Activated CD4-positive, alpha-beta T cell treated with anti-CD3 and anti-CD28 coated beads, Interleukin-2, amount 10 ng/mL, durations not matched to agents 24 days and 14 days (primary cell): ENCODE measurements around the gene WWP2. TPM values are rescaled to one million over a fixed set of nuclear protein-coding genes. Genes with fewer than 3 reads are reported as not detected.
"Not testable (repeated sequence)": the region's sequence is repeated elsewhere in the genome, so short reads cannot be mapped to it uniquely, and the experiment has no call there.

Source experiments
- DNase-seq: peaks from one replicate; pipeline ENCODE4 v3.0.0; 2022
- H3K27ac Mint-ChIP-seq: one replicate; pipeline ENCODE4 v1.8.0; 2022; ENCODE audit warnings: mild to moderate bottlenecking, mixed read lengths
- H3K27me3 Mint-ChIP-seq: one replicate; pipeline ENCODE4 v1.8.0; 2022; ENCODE audit warnings: mixed read lengths
- H3K36me3 Mint-ChIP-seq: one replicate; pipeline ENCODE4 v1.8.0; 2022; ENCODE audit warnings: low read depth, mild to moderate bottlenecking, mixed read lengths
- H3K4me1 Mint-ChIP-seq: one replicate; pipeline ENCODE4 v1.8.0; 2021; ENCODE audit warnings: mixed read lengths
- H3K4me3 Mint-ChIP-seq: one replicate; pipeline ENCODE4 v1.8.0; 2022; ENCODE audit warnings: mild to moderate bottlenecking, moderate library complexity, mixed read lengths
- H3K9me3 Mint-ChIP-seq: one replicate; pipeline ENCODE4 v1.8.0; 2021; ENCODE audit warnings: mixed read lengths
- intact Hi-C: fragments of 100-400 bp; cut with micrococcal nuclease; formaldehyde crosslinking; loops from one replicate; pipeline ENCODE4 v1.15.1; 2023
- total RNA-seq: library from RNA; stranded (reverse); gene quantifications from 2 replicates; pipeline ENCODE4 v1.2.3, GENCODE V29; 2022

WWP2 gene
- total RNA-seq, 1 donor from 2014 or later: 57.5 TPM

- no peak for DNase-seq
- no peak overlapping the region for H3K27ac Mint-ChIP-seq
- intact Hi-C loops: no loop called here
- H3K4me3 Mint-ChIP-seq: no peak overlapping the region
- no peaks in the 10 kb centered on the region for H3K9me3 Mint-ChIP-seq
- peaks cover 4% of the 10 kb centered on the region for H3K4me1 Mint-ChIP-seq
- no peaks in the 10 kb centered on the region for H3K27me3 Mint-ChIP-seq
- peaks cover 26% of the 10 kb centered on the region for H3K36me3 Mint-ChIP-seq
Measured at GRCh38 chr16:69838489-69838888, 76.4 kb downstream of the WWP2 start.

GRCh38 chr16:69839240-69839688 lies 77.1 kb downstream of the WWP2 start:
- intact Hi-C loops: no loop called here
- H3K36me3 Mint-ChIP-seq: peaks cover 29% of the 10 kb centered on the region

GRCh38 chr16:69839798-69840409 lies 77.8 kb downstream of the WWP2 start:
- no peak overlapping the region for H3K27ac Mint-ChIP-seq
- H3K36me3 Mint-ChIP-seq: peaks cover 29% of the 10 kb centered on the region
- intact Hi-C loops: no loop called here
- H3K4me1 Mint-ChIP-seq: no peaks in the 10 kb centered on the region
- H3K4me3 Mint-ChIP-seq: no peak overlapping the region
- H3K27me3 Mint-ChIP-seq: no peaks in the 10 kb centered on the region
- no peak for DNase-seq
- no peaks in the 10 kb centered on the region for H3K9me3 Mint-ChIP-seq

More at GRCh38 chr16:69839240-69839688, 77.1 kb downstream of the WWP2 start:
- Mint-ChIP-seq H3K27me3 (no peaks in the 10 kb centered on the region), H3K27ac (no peak overlapping the region), H3K9me3 (no peaks in the 10 kb centered on the region), H3K4me1 (no peaks in the 10 kb centered on the region), H3K4me3 (no peak overlapping the region)
- no peak for DNase-seq

DNA sequence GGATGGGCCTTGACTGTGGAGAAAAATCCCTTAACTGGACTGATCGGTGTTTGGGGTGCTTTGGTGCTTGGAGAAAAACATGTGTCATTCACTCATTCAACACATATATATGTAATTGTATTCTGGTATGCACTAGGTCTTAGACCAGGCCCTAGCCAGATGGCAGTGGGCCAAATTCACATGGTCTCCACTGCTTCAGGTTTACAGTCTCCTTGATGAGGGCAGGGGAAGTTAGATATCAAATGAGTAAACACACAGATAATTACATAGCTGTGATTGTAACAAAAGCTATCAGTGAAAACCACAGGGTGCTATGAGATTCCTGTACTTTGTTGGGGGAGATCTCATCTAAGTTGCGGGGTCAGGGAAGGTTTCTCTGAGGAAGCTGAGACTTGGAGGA lies 78.8 kb downstream of the WWP2 start:
- intact Hi-C loops: no loop called here
- Mint-ChIP-seq H3K36me3 (peaks cover 31% of the 10 kb centered on the region), H3K4me1 (no peaks in the 10 kb centered on the region), H3K9me3 (no peaks in the 10 kb centered on the region), H3K27me3 (no peaks in the 10 kb centered on the region), H3K4me3 (no peak overlapping the region), H3K27ac (no peak overlapping the region)
- DNase-seq: no peak

- H3K9me3 Mint-ChIP-seq: no peaks in the 10 kb centered on the region
- H3K36me3 Mint-ChIP-seq: peaks cover 37% of the 10 kb centered on the region
- no peaks in the 10 kb centered on the region for H3K4me1 Mint-ChIP-seq
- no peaks in the 10 kb centered on the region for H3K27me3 Mint-ChIP-seq
- DNase-seq: no peak
- no peak overlapping the region for H3K27ac Mint-ChIP-seq
- no peak overlapping the region for H3K4me3 Mint-ChIP-seq
- intact Hi-C loops: no loop called here
Measured at GRCh38 chr16:69844441-69844840, 82.3 kb downstream of the WWP2 start.

DNA sequence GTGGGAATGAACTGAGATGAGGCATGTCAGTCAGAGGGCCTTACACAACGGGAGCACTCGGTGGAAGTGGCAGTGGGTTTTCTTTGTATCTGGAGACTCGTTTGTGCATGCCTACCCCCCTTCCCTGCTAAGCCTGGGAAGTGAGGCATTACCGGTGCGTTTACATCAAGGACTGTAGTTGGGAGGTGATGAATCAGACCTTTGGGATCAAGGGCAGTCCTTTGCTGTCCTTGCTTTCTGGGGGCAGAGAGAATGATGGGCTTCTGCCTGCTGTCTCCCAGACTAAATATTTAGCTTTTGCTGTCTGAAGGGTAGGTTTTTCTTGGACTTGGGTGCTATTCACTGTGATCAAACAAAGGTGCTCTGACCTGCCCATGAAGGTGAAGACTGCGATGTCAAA lies 83.0 kb downstream of the WWP2 start:
- no peaks in the 10 kb centered on the region for H3K4me1 Mint-ChIP-seq
- no peak overlapping the region for H3K4me3 Mint-ChIP-seq
- H3K36me3 Mint-ChIP-seq: peaks cover 37% of the 10 kb centered on the region
- no peak for DNase-seq
- H3K27me3 Mint-ChIP-seq: no peaks in the 10 kb centered on the region
- intact Hi-C loops: no loop called here
- no peaks in the 10 kb centered on the region for H3K9me3 Mint-ChIP-seq
- no peak overlapping the region for H3K27ac Mint-ChIP-seq

DNA sequence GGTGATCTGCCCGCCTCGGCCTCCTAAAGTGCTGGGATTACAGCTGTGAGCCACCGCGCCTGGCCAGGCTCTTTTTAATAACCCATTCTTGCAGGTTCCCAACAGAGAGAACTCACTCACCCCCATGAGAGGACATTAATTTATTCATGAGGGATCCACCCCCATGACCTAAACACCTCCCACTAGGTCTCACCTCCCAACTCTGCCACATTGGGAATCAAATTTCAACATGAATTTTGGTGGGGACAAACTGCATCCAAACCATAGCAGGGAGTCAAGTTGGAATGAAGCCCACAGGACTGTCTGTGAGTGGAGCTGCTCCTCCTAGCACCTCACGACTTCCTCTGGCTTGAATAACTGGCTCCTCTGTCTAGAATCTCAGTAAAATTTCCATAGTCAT lies 85.5 kb downstream of the WWP2 start:
- no peaks in the 10 kb centered on the region for H3K27me3 Mint-ChIP-seq
- peaks cover 21% of the 10 kb centered on the region for H3K36me3 Mint-ChIP-seq
- H3K4me1 Mint-ChIP-seq: no peaks in the 10 kb centered on the region
- H3K9me3 Mint-ChIP-seq: no peaks in the 10 kb centered on the region
- no peak overlapping the region for H3K4me3 Mint-ChIP-seq
- intact Hi-C loops: no loop called here
- no peak overlapping the region for H3K27ac Mint-ChIP-seq
- no peak for DNase-seq

GRCh38 chr16:69848637-69849545 lies 86.8 kb downstream of the WWP2 start:
- H3K4me3 Mint-ChIP-seq: no peak overlapping the region
- no peaks in the 10 kb centered on the region for H3K27me3 Mint-ChIP-seq
- H3K36me3 Mint-ChIP-seq: peaks cover 26% of the 10 kb centered on the region
- no peaks in the 10 kb centered on the region for H3K9me3 Mint-ChIP-seq
- H3K27ac Mint-ChIP-seq: no peak overlapping the region
- intact Hi-C loops: no loop called here
- H3K4me1 Mint-ChIP-seq: no peaks in the 10 kb centered on the region
- no peak for DNase-seq

GRCh38 chr16:69851491-69852240 lies 89.5 kb downstream of the WWP2 start:
- no peaks in the 10 kb centered on the region for H3K4me1 Mint-ChIP-seq
- DNase-seq: no peak
- intact Hi-C loops: no loop called here
- peaks cover 23% of the 10 kb centered on the region for H3K36me3 Mint-ChIP-seq
- no peak overlapping the region for H3K4me3 Mint-ChIP-seq
- H3K27ac Mint-ChIP-seq: no peak overlapping the region
- H3K9me3 Mint-ChIP-seq: no peaks in the 10 kb centered on the region
- no peaks in the 10 kb centered on the region for H3K27me3 Mint-ChIP-seq

GRCh38 chr16:69852815-69853214 lies 90.7 kb downstream of the WWP2 start:
- peaks cover 24% of the 10 kb centered on the region for H3K36me3 Mint-ChIP-seq
- H3K27ac Mint-ChIP-seq: no peak overlapping the region
- intact Hi-C loops: no loop called here
- H3K27me3 Mint-ChIP-seq: no peaks in the 10 kb centered on the region
- no peak overlapping the region for H3K4me3 Mint-ChIP-seq
- DNase-seq: no peak
- H3K4me1 Mint-ChIP-seq: no peaks in the 10 kb centered on the region
- no peaks in the 10 kb centered on the region for H3K9me3 Mint-ChIP-seq

- Mint-ChIP-seq H3K9me3 (no peaks in the 10 kb centered on the region), H3K27me3 (no peaks in the 10 kb centered on the region), H3K4me3 (no peak overlapping the region), H3K36me3 (peaks cover 22% of the 10 kb centered on the region), H3K27ac (no peak overlapping the region), H3K4me1 (peaks cover under 1% of the 10 kb centered on the region)
- intact Hi-C loops: no loop called here
- DNase-seq: no peak
Measured at GRCh38 chr16:69853481-69853880, 91.3 kb downstream of the WWP2 start.

DNA sequence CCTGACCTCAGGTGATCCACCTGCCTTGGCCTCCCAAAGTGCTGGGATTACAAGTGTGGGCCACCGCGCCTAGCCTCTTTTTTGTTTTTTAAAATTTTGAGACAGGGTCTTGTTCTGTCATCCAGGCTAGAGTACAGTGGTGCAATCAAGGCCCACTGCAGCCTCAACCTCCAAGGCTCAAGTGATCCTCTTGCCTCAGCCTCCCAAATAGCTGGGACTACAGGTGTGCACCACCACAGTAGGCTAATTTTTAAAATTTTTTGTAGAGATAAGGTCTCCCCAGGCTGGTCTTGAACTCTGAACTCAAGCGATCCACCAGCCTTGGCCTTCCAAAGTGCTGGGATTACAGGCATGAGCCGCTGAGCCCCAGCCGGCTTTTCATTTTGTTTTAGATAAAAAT lies 92.6 kb downstream of the WWP2 start:
- H3K4me3 Mint-ChIP-seq, H3K4me1 Mint-ChIP-seq, DNase-seq, H3K9me3 Mint-ChIP-seq, intact Hi-C loops, H3K27me3 Mint-ChIP-seq, H3K27ac Mint-ChIP-seq: not testable (repeated sequence)
- peaks cover 26% of the 10 kb centered on the region for H3K36me3 Mint-ChIP-seq

DNA sequence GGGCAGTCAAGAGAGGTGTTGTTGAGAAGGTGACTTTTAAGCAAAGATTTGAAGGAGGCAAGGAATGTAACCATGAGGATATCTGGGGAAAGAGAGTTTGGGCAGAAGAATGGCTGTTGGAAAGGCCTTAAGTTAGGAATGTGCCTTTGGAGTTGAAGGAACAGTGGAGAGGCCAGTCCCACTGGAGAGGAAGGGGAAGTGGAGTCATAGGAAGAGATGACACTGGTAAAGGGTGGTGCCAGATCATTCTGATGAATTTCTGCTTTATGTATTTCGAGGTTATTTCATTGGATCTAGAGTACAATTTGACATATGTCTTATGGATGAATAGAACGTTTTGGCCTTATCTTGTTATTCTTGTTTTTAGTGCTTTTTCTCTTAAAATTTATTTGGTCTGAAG lies 93.5 kb downstream of the WWP2 start:
- H3K9me3 Mint-ChIP-seq: no peaks in the 10 kb centered on the region
- no peaks in the 10 kb centered on the region for H3K27me3 Mint-ChIP-seq
- peaks cover 4% of the 10 kb centered on the region for H3K4me1 Mint-ChIP-seq
- DNase-seq: no peak
- peaks cover 24% of the 10 kb centered on the region for H3K36me3 Mint-ChIP-seq
- no peak overlapping the region for H3K27ac Mint-ChIP-seq
- intact Hi-C loops: no loop called here
- no peak overlapping the region for H3K4me3 Mint-ChIP-seq
